Dermis blood vessel endothelial cell (primary cell): Measurements from ENCODE around the gene TUBB1. TPM values are rescaled to one million over a fixed set of nuclear protein-coding genes. Genes with fewer than 3 reads are reported as not detected.
"Not testable (repeated sequence)": the region's sequence is repeated elsewhere in the genome, so short reads cannot be mapped to it uniquely, and the experiment has no call there.

Experiments
- DNase-seq: peaks from one replicate; pipeline ENCODE4 v3.0.0; 2010
- total RNA-seq: library from RNA; depleted of rRNA; stranded (reverse); fragments of >200 nt; gene quantifications from 2 replicates; pipeline ENCODE4 v1.2.3, GENCODE V29; 2014

The TUBB1 gene
- total RNA-seq, result not detected in 2 replicates

- DNase-seq, result no peak
These were observed at the start of gene TUBB1 for GRCh38 chr20:59019217-59019616. TSS of gene TUBB1 (plus strand) at chr20:59019429. CDS start at chr20:59019523, 94 bp downstream.

DNA sequence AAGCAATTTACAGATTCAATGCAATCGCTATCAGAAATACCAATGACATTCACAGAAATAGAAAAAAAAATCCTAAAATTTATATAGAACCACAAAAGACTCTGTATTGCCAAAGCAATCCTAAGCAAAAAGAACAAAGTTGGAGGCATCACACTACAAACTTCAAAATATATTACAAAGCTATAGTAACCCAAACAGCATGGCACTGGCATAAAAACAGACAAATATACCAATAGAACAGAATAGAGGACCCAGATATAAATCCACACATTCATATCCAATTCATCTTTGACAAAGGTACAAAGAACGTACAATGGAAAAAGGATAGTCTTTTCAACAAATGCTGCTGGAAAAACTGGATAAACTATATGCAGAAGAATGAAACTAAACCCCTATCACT, 49.8 kb upstream of the TUBB1 start:
- no peak for DNase-seq

- no peak for DNase-seq
These were observed 49.1 kb upstream of the TUBB1 start for GRCh38 chr20:58970146-58970545.

GRCh38 chr20:58971429-58971828, 47.8 kb upstream of the TUBB1 start:
- DNase-seq, result no peak

DNA sequence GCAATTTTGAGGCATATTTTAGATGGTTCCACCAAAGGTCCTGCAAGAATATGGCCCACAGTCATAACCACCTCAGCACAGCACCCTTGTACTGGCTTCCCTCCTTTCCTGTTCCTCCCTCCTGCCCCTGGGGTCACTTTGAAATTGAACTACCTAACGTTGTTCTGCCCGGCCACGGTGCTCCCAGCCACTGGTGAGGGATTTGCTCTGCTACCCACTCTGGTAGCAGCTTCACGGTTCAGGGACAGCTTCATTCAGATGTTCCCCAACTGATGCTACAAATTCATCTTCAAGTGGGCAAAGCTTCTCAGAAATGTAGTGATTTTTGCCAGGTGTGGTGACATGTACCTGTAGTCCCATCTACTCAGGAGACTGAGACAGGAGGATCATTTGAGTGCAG, 46.0 kb upstream of the TUBB1 start:
- no peak for DNase-seq

GRCh38 chr20:58973866-58974265, 45.4 kb upstream of the TUBB1 start:
- no peak for DNase-seq

DNA sequence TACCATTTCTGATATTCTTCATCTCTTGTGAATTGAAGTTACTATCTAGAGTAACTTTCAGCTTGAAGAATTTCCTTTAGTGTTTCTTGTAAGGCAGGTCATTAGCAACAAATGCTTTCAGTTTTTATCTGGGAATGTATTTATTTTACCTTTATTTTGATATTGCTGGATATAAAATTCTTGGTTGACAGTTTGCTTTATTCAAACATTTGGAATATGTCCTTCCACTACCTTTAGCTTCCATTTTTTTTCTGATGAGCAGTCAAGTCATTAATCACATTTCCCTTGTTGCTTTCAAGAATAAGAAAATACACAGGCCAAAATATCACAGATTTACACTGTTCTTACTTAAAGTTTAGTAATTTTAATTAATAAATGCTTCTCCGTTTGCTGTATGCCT, 43.9 kb upstream of the TUBB1 start:
- no peak for DNase-seq

GRCh38 chr20:58976061-58976730, 43.0 kb upstream of the TUBB1 start:
- no peak for DNase-seq

DNA sequence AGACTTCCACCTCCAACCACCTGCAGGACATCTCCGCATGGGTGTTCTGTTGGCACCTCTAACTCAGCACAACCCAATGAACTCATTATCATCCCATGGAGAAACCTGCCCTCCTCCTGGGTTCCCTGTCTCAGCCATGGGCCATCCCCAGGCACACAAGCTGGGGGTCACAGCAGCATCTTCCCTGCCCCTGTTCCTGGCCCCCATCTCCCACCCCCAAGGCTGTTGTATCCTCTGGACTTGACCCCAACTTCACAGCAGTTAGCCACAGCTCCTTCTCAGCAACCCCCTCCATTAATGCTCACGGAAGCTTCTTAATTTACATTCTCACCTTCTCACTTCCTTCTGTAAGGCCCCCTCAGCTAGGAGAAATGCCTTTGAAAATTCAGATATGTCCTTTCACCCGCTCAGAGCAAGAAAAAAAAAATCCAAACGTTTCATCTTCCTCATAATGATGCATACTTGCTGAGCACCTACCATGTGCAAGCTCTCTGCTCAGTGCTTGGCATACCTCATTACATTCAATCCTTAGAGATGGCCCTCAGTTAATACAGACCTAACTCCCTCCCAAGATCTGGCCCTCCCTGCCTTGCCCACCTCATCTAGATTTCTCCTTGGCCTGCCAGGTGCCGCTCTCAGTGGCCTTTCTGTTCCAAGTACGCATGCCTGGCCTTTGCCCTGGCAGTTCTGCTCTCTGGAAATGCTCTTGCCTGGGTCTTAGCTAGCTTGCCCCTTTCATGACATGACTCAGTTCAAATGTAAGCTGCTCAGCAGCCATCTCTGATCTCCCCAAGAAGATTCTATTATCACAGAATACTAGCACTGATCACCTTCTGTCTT, 40.7 kb upstream of the TUBB1 start:
- DNase-seq, result no peak

- peak; percentile 89 for DNase-seq
These were observed 38.3 kb upstream of the TUBB1 start, which contains the start of gene NELFCD for GRCh38 chr20:58980711-58981627. TSS of gene NELFCD (plus strand) at chr20:58981256. CDS start at chr20:58981310, 54 bp downstream.

- peak; percentile 34 for DNase-seq
These were observed 37.4 kb upstream of the TUBB1 start for GRCh38 chr20:58981628-58982364.

DNA sequence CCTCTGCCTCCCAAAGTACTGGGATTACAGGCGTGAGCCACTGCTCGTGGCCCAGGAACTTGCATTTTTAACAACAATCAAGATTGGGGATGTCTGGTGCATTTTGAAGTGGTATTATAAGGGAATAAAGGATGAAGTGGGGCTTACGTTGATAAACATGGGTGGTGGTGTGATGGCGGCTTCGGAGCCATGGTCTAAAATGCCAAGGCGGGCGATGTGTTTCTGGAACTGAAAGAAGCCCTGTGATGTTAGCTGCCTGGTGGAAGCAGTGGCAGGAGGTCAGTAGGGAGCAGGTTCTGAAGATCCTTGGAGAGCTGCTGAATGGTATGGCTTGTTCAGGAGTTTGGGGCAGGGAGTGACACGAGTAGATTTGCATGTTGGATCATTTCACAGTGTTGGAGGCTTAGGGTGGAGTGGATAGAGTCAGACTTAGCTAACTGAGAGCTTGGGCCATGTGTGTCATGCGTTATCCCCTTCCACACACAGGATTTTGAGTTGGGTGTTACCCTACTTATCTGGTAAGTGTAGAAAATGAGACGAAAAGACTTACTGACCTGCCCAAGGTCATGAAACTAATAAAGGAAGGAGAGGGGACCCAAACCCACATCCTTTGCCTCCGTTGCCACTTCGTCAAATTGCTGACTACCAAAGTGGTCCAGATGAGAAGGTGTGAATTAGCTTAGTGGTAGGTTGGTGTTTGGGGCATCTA, 36.7 kb upstream of the TUBB1 start:
- DNase-seq, result no peak

GRCh38 chr20:58983115-58983468, 36.1 kb upstream of the TUBB1 start:
- DNase-seq, result not testable (repeated sequence)

DNA sequence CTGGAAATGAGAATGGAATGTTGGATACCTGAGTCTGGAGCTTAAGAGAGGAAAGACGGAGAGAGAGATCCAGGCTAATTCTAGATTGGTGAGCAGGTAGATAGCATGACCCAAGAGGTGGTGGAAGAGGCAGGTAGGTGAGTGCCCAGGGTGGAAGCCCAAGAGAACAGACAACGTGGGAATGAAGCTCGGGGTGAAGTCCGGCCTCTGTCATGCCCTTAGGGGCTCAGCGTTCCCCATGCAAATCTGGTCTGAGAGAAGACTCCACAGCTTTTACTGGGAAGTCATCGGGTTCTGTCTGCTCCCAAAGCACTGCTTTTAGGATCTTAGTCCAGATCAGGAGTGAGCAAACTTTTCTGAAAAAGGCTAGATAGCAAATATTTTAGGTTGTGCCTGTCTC, 34.5 kb upstream of the TUBB1 start:
- DNase-seq, result no peak

- no peak for DNase-seq
These were observed 33.6 kb upstream of the TUBB1 start for GRCh38 chr20:58985656-58986055.

GRCh38 chr20:58986286-58986967, 32.8 kb upstream of the TUBB1 start:
- DNase-seq, result no peak

GRCh38 chr20:58986968-58987517, 32.2 kb upstream of the TUBB1 start:
- no peak for DNase-seq

DNA sequence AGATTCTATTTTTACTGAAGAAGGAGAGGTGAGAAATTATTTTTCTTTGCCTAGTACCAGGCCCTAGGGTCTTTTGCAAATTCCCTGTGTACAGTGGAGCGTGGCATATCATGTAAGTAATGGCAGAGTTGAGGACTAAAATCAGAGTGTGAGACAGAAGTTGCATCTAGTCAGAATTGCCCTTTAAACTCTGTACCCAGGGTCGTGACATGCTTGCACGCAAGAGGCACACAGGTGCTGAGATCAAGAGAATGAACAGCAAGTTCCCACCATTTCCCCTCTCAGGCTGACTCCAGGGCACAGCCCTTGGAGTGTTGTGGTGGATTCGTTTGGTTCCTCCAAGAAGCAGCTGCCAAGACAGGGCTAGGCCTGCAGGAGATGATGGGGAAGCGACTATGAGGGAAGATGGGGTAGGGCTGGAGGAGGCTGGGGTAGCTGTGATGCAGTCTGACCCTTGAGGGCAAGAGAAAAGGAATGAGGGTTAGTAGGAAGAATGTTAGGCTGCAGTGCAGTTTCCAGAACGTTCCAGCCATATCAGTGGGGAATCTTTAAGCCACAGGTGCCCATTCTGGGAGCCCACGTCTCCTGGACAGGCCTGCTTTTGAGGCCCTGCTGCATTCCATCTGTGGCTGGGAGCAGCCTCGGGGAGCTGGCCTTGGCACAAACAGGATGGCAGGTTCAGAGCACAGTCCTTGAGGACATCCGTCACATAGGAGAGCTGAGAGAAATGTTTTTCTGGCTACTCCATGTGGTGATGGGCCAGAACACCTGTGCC, 31.3 kb upstream of the TUBB1 start:
- no peak for DNase-seq

GRCh38 chr20:58988565-58988882, 30.7 kb upstream of the TUBB1 start:
- no peak for DNase-seq

GRCh38 chr20:58989196-58989595, 30.0 kb upstream of the TUBB1 start:
- DNase-seq, result no peak
